GM12875 (cell line): ENCODE results near the gene RBBP5.

Experiments used
- H3K4me3 ChIP-seq: one replicate; pipeline ENCODE4 v1.5.1; 2011; ENCODE audit warnings: low read depth, low read length, control low read depth
- TF ChIP-seq, protein P1 (sequence below): IDR thresholded peaks from 2 replicates; pipeline ENCODE4 v1.5.1; 2011; ENCODE audit warnings: low read depth, mild to moderate bottlenecking, control low read depth, inconsistent platforms, low read length, moderate library complexity, borderline replicate concordance; ENCODE audit not compliant: insufficient read depth

The RBBP5 gene

DNA sequence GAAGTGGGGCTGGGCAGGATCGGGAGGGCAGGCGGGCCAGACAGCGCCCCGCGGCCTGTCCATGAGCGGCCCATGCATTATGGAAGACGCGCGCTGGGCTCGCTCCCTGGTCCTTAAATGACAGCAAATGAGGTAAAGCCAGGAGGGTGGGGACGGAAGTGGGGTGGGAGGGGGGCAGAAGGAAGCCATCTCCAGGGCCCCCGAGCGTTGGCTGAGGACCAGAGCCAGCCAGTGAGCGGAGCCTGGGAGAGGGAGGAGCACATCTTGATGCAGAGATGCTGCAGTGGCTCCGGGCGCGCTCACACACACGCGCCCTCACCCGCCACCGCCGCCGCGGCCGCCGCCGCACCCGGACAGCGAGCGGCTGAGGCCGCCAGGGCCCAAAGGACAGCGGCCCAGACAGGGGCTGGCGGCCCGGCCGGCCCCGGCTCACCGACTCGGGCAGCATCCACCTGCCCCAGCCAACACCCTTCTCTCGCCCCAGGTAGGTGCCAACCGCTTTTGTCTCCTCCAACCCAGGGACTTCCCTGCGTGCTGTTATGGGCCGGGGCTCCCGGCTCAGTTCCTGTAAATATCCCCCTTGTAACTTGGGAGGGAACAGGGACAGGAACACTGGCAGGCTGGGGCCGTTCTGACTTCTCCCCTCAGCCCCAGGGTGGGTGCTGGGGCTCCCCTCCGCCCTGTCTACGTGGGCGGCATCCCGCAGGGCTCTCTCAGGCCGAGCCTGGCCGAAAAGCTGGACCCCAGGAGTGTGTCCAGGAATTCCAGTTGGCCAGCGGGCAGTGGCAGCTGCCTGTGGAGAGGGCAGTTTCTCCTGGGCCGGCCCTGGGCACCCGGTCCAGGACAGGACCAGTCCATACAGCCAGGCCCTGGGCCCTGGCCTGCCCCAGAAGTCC, 78.6 kb downstream of the RBBP5 start, which contains the start of gene CNTN2:
TSS of gene CNTN2 (plus strand) at position 302 of the 896 bp plus-strand sequence. CDS start 9,974 bp downstream, outside the sequence.
- H3K4me3 ChIP-seq = no peak within 1 kb of the TSS

DNA sequence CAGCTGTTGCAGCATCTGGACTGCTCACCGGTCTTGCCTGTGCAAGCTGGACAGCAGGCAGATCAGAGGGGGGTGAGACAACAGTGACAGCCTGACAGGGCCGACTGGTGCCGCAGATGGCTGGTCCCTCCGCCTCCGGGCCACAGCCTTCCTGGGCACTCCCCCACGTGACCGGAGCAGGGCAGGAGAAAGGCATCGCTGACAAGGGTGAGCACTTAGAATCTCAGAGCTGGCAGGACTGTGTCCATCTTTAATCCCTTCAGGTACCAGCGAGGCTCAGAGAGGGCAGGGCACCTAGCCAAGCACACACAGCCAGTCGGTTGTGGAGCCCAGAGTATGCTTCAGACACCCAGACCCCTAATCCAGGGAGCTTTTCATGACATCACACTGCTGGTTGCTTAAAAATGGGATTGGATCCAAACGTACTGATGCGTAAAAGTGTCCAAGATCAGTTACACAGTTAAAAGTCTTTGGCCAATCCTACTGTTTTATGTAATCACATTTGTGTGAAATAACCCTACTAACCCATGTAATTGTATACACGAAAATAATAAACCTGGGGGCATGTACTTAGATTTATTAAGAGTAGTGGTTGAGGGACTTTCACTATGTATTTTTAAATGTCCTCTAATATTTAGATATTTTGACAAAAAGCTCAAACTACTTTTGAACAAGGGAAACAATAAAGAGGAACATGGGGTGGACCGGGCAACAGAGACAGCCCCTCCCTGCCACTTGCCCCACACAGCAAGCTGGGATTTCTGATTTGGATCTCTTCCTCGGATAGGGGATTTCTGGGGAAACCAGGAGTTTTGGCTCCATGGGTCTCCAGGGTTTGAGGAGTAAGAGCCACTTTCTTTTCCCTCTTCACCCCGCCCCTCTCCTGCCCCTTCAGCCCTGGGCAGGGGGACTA, 79.5 kb downstream of the RBBP5 start:
- no peak overlapping the region for H3K4me3 ChIP-seq
- TF ChIP-seq, protein P1, sequence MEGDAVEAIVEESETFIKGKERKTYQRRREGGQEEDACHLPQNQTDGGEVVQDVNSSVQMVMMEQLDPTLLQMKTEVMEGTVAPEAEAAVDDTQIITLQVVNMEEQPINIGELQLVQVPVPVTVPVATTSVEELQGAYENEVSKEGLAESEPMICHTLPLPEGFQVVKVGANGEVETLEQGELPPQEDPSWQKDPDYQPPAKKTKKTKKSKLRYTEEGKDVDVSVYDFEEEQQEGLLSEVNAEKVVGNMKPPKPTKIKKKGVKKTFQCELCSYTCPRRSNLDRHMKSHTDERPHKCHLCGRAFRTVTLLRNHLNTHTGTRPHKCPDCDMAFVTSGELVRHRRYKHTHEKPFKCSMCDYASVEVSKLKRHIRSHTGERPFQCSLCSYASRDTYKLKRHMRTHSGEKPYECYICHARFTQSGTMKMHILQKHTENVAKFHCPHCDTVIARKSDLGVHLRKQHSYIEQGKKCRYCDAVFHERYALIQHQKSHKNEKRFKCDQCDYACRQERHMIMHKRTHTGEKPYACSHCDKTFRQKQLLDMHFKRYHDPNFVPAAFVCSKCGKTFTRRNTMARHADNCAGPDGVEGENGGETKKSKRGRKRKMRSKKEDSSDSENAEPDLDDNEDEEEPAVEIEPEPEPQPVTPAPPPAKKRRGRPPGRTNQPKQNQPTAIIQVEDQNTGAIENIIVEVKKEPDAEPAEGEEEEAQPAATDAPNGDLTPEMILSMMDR = no peak

More for the DNA sequence above, 78.6 kb downstream of the RBBP5 start, which contains the start of gene CNTN2:
- TF ChIP-seq, protein P1 = no peak

DNA sequence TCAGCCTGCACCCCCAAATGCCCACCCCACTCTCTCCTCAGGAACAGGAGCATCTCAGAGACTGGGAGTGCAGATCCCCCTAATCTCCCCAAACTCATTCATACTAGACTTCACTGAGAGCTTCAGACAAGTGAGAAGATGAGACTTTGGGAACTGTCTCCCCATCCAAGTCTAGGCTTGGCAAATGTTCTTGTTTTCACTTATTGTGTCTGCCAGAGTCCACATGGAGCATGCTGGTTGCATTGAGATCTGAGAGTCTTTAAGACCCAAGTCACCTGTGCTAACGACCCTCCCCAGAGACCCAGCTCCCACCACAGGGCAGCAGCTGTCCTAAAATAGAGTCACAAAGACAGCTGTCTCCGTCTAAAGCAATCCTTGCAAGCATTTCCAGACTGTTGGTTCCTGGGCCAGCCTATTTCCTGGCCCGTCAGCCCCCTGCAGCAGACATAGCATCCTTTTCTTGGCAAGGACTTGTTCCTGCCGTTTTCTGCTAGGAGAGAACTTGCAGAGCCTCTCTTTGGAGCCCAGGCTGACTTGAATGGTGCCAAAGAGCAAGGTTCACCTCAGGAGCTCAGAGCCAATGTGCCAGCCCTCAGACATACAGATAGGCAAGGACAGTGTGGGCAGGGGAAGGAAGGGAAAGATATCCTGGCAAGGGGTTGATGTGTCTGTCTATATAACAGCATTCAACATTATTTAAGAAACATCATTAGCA, 80.6 kb downstream of the RBBP5 start:
- H3K4me3 ChIP-seq = no peak overlapping the region
- TF ChIP-seq, protein P1 = no peak

DNA sequence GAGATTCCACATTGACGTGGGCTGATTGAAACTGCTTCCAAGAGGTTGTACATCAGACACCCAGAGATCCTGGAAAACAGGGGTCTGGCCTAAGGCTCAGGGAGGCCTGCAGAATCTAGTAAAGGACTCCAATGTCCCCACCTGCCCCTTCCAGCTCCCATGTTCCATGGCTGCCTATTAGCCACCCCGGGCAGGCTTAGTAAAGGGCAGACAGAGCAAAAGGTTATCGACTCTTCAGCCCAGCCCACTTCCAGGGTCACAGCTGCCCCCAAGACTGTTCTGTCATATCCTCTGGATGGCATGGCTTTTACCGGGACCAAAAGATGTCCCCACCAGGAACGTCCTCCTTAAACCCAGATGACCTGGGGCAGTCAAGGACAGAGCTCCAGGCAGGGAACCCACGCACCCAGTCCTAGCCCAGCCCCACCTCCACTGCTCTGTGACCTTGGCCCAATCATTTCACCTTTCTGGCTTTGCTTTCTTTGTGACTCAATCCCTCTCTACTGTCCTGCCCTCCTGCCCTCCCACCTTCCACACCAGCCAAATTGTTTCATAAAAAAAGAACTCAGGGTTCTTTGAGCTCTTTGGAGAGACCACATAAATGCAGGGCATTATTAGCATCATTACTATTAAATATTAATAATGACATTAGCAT, 83.5 kb downstream of the RBBP5 start:
- H3K4me3 ChIP-seq = no peak overlapping the region
- TF ChIP-seq, protein P1 = no peak

DNA sequence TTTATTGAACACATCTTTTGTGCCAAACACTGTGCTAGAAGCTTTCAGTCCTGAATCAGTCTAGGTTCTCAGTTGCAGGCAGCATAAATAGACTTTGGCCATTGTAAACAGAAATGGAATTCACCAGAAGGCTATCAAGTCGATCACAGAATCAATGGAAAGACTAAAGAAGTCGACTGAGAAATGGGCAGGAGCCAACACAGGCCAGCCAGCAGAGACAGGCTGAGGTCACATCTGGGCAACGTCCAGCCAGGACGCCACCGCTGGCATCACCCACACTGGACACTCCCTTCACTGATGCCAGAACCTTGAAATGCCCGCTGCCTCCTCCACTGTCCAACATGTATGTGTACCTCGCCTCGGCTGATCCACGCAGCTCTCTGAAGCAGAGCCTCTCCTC, 84.2 kb downstream of the RBBP5 start:
- H3K4me3 ChIP-seq = no peak overlapping the region
- TF ChIP-seq, protein P1 = no peak
